NCI-H345 (cell line): Measurements from ENCODE around the gene MAML2.

Source experiments
- DNase-seq: peaks from one replicate; lab custom pipeline; 2025; lab: John Stamatoyannopoulos, UW

MAML2 gene

GRCh38 chr11:95964281-95964680, 378.7 kb downstream of the MAML2 start:
- no peak for DNase-seq

- DNase-seq: no peak
Observed at GRCh38 chr11:95961758-95962157, 381.2 kb downstream of the MAML2 start.

- DNase-seq: no peak
Observed at GRCh38 chr11:95950905-95951304, 392.1 kb downstream of the MAML2 start.

- DNase-seq: no peak
Observed at GRCh38 chr11:95948637-95949036, 394.4 kb downstream of the MAML2 start.

GRCh38 chr11:95944623-95945022, 398.4 kb downstream of the MAML2 start:
- no peak for DNase-seq

GRCh38 chr11:95943546-95943945, 399.4 kb downstream of the MAML2 start:
- DNase-seq: no peak

- no peak for DNase-seq
Observed at GRCh38 chr11:95939091-95939490, 403.9 kb downstream of the MAML2 start.

GRCh38 chr11:95937358-95937757, 405.6 kb downstream of the MAML2 start:
- DNase-seq: no peak

- no peak for DNase-seq
Observed at GRCh38 chr11:95933594-95933993, 409.4 kb downstream of the MAML2 start.

GRCh38 chr11:95931916-95932315, 411.1 kb downstream of the MAML2 start:
- no peak for DNase-seq

GRCh38 chr11:95930948-95931347, 412.0 kb downstream of the MAML2 start:
- DNase-seq: no peak

GRCh38 chr11:95926726-95927125, 416.3 kb downstream of the MAML2 start:
- DNase-seq: no peak
